Natural killer cell (primary cell): ENCODE results near the gene IMP4. TPM values are rescaled to one million over a fixed set of nuclear protein-coding genes. Genes with fewer than 3 reads are reported as not detected.

ENCODE experiments used
- ATAC-seq, 3 donors: fragments of 150-1000 bp in 2 of 3; fragments of 200-7000 bp in 1 of 3; cut with Tn5 transposase; 1 replicate in 1 of 3; 2 replicates in 2 of 3; pipeline ENCODE4 v1.10.0; 2021; ENCODE audit warnings: mild to moderate bottlenecking in 2 of 3, moderate library complexity in 2 of 3
- DNase-seq, 2 donors: peaks; one replicate each; pipeline versions ENCODE4 v3.0.0 to v3.0.0-alpha.2; 2013 to 2021; ENCODE audit warnings: mixed read lengths in 1 of 2
- H3K27ac ChIP-seq: one replicate; pipeline ENCODE4 v1.5.1; 2013; ENCODE audit warnings: mild to moderate bottlenecking, low read length
- H3K27me3 ChIP-seq: one replicate; pipeline ENCODE4 v1.6.1; 2013; ENCODE audit warnings: low read length; ENCODE audit not compliant: control insufficient read depth, insufficient read depth
- H3K36me3 ChIP-seq: one replicate; pipeline ENCODE4 v1.6.1; 2013; ENCODE audit warnings: low read length; ENCODE audit not compliant: control insufficient read depth, insufficient read depth
- H3K4me1 ChIP-seq: one replicate; pipeline ENCODE4 v1.6.1; 2013; ENCODE audit warnings: low read length; ENCODE audit not compliant: control insufficient read depth, insufficient read depth
- H3K4me3 ChIP-seq: one replicate; pipeline ENCODE4 v1.5.1; 2013; ENCODE audit warnings: low read length
- H3K9me3 ChIP-seq: one replicate; pipeline ENCODE4 v1.6.1; 2013; ENCODE audit warnings: low read length; ENCODE audit not compliant: control insufficient read depth, insufficient read depth
- H3K27ac Mint-ChIP-seq, 2 donors: one replicate each; pipeline ENCODE4 v1.8.0; 2022; ENCODE audit warnings: mild to moderate bottlenecking in 2 of 2, mixed read lengths in 2 of 2, moderate library complexity in 1 of 2
- H3K27me3 Mint-ChIP-seq, 2 donors: one replicate each; pipeline ENCODE4 v1.8.0; 2022; ENCODE audit warnings: low read depth in 2 of 2, mixed read lengths in 2 of 2
- H3K36me3 Mint-ChIP-seq: one replicate; pipeline ENCODE4 v1.8.0; 2022; ENCODE audit warnings: mixed read lengths
- H3K4me1 Mint-ChIP-seq, 2 donors: one replicate each; pipeline ENCODE4 v1.8.0; 2022; ENCODE audit warnings: mixed read lengths in 2 of 2
- H3K4me3 Mint-ChIP-seq: one replicate; pipeline ENCODE4 v1.8.0; 2022; ENCODE audit warnings: mild to moderate bottlenecking, moderate library complexity, mixed read lengths
- H3K9me3 Mint-ChIP-seq, 2 donors: one replicate each; pipeline ENCODE4 v1.8.0; 2022; ENCODE audit warnings: mixed read lengths in 2 of 2
- WGBS: methylation state at CpG from one replicate; pipeline ENCODE4 v1.1.7; 2013; ENCODE audit warnings: missing lambda C conversion rate; ENCODE audit not compliant: insufficient coverage; 5-methylcytosine and 5-hydroxymethylcytosine counted together
- intact Hi-C: fragments of 100-400 bp; cut with micrococcal nuclease; formaldehyde crosslinking; loops from one replicate; pipeline ENCODE4 v1.14.2; 2022
- total RNA-seq, 4 donors: library from RNA; stranded (reverse); fragments of 120-200 nt in 1 of 4; gene quantifications; one replicate each; pipeline versions ENCODE4 v1.2.3 to v1.2.4, GENCODE V29; 2013 to 2022
- TF ChIP-seq, protein P1 (sequence below): fragments of 200-600 bp; IDR thresholded peaks from one replicate; pipeline ENCODE4 v1.8.0; 2022; ENCODE audit warnings: antibody characterized with exemption

The IMP4 gene
- total RNA-seq, 3 donors from 2014 or later (not counting 1 experiment from before 2014, with no cell fraction given), result 60.5 to 80.6 (median 72.9) TPM

DNA sequence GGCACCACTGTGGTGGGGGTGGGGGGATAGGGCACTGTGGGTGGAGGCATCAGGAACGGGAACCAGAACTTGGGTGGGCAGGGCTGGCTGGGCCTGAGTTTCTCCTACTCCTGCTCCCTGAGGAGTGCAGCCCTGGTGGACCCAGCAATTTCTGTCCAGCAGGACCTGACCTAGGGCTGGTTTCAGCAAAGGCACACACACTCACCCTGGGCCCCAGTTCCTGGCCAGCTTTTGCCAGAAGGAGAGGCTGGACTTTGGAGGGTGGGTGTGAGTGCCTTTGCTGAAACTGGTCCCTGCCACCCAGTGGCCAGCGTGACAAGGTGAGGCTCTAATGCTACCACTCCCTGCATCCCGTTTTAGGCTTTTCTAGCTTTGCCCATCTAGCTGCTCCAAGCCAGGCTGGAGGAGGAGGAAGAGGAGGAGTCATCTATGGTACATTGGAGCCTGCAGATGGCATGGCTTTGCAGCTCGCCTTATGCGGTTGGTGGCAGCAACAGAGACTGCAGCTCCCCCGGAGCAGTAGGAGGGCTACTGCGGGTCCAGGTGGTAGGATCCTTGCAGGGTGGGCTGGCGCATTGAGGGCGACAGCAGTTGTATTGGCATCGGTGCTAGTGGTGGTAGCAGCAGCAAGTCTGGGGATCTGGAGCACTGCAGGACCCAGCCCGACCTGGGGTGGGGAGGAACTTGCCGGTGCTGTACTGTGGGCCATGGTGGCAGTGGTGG, 40.4 kb upstream of the IMP4 start:
- H3K9me3 ChIP-seq, result no peaks in the 10 kb centered on the region
- no peaks in the 10 kb centered on the region for H3K36me3 ChIP-seq
- H3K36me3 Mint-ChIP-seq, result no peaks in the 10 kb centered on the region
- no peak overlapping the region for H3K4me3 ChIP-seq
- H3K4me1 ChIP-seq, result no peaks in the 10 kb centered on the region
- H3K9me3 Mint-ChIP-seq, result no peaks in the 10 kb centered on the region
- no peaks in the 10 kb centered on the region for H3K4me1 Mint-ChIP-seq
- H3K27me3 ChIP-seq, result no peaks in the 10 kb centered on the region
- TF ChIP-seq, protein P1, sequence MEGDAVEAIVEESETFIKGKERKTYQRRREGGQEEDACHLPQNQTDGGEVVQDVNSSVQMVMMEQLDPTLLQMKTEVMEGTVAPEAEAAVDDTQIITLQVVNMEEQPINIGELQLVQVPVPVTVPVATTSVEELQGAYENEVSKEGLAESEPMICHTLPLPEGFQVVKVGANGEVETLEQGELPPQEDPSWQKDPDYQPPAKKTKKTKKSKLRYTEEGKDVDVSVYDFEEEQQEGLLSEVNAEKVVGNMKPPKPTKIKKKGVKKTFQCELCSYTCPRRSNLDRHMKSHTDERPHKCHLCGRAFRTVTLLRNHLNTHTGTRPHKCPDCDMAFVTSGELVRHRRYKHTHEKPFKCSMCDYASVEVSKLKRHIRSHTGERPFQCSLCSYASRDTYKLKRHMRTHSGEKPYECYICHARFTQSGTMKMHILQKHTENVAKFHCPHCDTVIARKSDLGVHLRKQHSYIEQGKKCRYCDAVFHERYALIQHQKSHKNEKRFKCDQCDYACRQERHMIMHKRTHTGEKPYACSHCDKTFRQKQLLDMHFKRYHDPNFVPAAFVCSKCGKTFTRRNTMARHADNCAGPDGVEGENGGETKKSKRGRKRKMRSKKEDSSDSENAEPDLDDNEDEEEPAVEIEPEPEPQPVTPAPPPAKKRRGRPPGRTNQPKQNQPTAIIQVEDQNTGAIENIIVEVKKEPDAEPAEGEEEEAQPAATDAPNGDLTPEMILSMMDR, result no peak
- ATAC-seq (no peak), DNase-seq (no peak)
- peaks cover 18 to 28% of the 10 kb centered on the region in 2 donors for H3K27me3 Mint-ChIP-seq
- H3K4me3 Mint-ChIP-seq, result no peak overlapping the region
- intact Hi-C loops, result no loop called here
- no peak overlapping the region for H3K27ac ChIP-seq
- no peak overlapping the region for H3K27ac Mint-ChIP-seq
- WGBS, result 81% methylated on average over 11 of the region's 12 CpGs

DNA sequence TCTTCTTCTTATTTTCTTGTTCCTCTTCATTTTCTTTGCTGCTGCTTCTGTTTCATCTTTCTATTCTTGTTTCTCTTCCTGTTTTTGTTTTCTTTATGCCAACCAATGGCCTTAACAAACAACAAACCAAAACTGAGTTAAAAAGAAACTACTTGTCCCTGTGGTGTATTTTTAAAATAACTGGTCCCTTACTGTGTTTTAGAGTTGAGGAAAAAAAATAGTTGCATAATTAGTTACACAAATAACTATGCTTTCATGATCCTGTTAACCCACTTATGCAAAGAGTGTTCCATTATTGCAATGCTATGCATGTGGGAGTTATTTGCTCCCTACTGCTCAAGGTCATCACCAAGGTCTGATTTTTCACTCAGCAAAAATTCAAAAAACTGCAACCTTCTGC, 39.5 kb upstream of the IMP4 start:
- Mint-ChIP-seq H3K36me3 (no peaks in the 10 kb centered on the region), H3K4me3 (no peak overlapping the region), H3K27ac (no peak overlapping the region), H3K9me3 (no peaks in the 10 kb centered on the region), H3K27me3 (peaks cover 18 to 24% of the 10 kb centered on the region in 2 donors), H3K4me1 (no peaks in the 10 kb centered on the region)
- ATAC-seq (no peak), DNase-seq (no peak)
- intact Hi-C loops, result no loop called here
- no peaks in the 10 kb centered on the region for H3K4me1 ChIP-seq
- TF ChIP-seq, protein P1, result no peak
- H3K27me3 ChIP-seq, result no peaks in the 10 kb centered on the region
- H3K9me3 ChIP-seq, result no peaks in the 10 kb centered on the region
- H3K4me3 ChIP-seq, result no peak overlapping the region
- no peaks in the 10 kb centered on the region for H3K36me3 ChIP-seq
- H3K27ac ChIP-seq, result no peak overlapping the region

DNA sequence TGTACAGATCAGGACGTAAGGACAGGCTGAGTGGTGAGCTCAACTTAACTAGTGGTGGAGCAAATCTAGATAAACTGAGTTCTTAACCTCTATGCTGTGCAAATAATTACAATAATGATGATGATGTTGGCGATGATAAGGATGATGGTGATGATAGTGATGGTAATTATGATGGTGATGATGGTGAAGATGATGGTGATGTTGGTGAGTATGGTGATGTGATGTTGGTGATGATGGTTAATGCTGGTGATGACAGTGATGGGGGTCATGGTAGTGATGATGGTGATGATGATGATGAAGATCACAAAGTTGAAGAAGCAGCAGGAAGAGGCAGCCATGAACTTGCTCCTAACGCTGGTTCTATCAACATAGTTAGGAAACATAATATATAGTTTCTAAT, 38.0 kb upstream of the IMP4 start:
- H3K4me3 ChIP-seq, result no peak overlapping the region
- H3K9me3 Mint-ChIP-seq, result no peaks in the 10 kb centered on the region
- H3K27me3 Mint-ChIP-seq, result peaks cover 15 to 16% of the 10 kb centered on the region in 2 donors
- H3K4me3 Mint-ChIP-seq, result no peak overlapping the region
- no peaks in the 10 kb centered on the region for H3K4me1 ChIP-seq
- TF ChIP-seq, protein P1, result no peak
- no peak for ATAC-seq
- H3K27ac Mint-ChIP-seq, result no peak overlapping the region
- no peaks in the 10 kb centered on the region for H3K27me3 ChIP-seq
- no peaks in the 10 kb centered on the region for H3K36me3 ChIP-seq
- H3K9me3 ChIP-seq, result no peaks in the 10 kb centered on the region
- H3K4me1 Mint-ChIP-seq, result no peaks in the 10 kb centered on the region
- no peak overlapping the region for H3K27ac ChIP-seq
- H3K36me3 Mint-ChIP-seq, result no peaks in the 10 kb centered on the region
- DNase-seq, result no peak
- intact Hi-C loops, result no loop called here
- 79% methylated on average over 3 of the region's 3 CpGs for WGBS

DNA sequence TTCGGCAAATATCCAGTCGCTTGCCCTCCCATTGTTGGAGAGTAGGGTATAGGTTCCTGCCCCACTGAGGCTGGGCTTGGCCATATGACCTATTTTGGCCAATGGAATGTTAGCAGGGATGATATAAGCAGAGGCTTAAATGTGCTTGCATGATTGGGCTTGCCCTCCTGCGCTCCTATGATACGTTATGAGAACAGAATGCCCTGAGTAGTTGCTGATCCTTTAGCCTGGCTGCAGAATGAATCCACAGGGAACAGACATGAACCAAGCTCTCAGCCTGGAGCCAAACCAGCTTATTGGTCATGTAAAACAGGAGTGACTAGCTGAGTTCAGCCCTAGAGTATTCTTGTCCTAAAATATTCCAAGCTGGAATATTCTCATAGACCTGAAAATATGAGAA, 34.8 kb upstream of the IMP4 start:
- Mint-ChIP-seq H3K9me3 (no peaks in the 10 kb centered on the region), H3K27ac (no peak overlapping the region)
- intact Hi-C loops, result no loop called here

More for the DNA sequence above, 34.8 kb upstream of the IMP4 start:
- no peak overlapping the region for H3K4me3 Mint-ChIP-seq
- TF ChIP-seq, protein P1, result no peak
- ATAC-seq, result no peak
- no peaks in the 10 kb centered on the region for H3K9me3 ChIP-seq
- no peak for DNase-seq
- H3K36me3 ChIP-seq, result no peaks in the 10 kb centered on the region
- no peaks in the 10 kb centered on the region for H3K27me3 ChIP-seq
- no peaks in the 10 kb centered on the region for H3K36me3 Mint-ChIP-seq
- no peaks in the 10 kb centered on the region for H3K4me1 ChIP-seq
- H3K4me3 ChIP-seq, result no peak overlapping the region
- 91% methylated on average over 4 of the region's 4 CpGs for WGBS
- H3K27me3 Mint-ChIP-seq, result peaks cover 7 to 12% of the 10 kb centered on the region in 2 donors
- no peaks in the 10 kb centered on the region for H3K4me1 Mint-ChIP-seq
- no peak overlapping the region for H3K27ac ChIP-seq
